HFFc6 (cell line): ENCODE data around the gene GTF3C2. TPM values are rescaled to one million over a fixed set of nuclear protein-coding genes. Genes with fewer than 3 reads are reported as not detected.

ENCODE experiments used
- DNase-seq: peaks from one replicate; pipeline ENCODE4 v3.0.0-alpha.2; 2018
- H3K27ac Mint-ChIP-seq: 2 replicates; pipeline ENCODE4 v1.8.0; 2020; ENCODE audit warnings: mild to moderate bottlenecking, mixed read lengths
- H3K27me3 Mint-ChIP-seq: 2 replicates; pipeline ENCODE4 v1.8.0; 2021; ENCODE audit warnings: mild to moderate bottlenecking, moderate library complexity, mixed read lengths; ENCODE audit not compliant: insufficient read depth
- H3K36me3 Mint-ChIP-seq: 2 replicates; pipeline ENCODE4 v1.8.0; 2021; ENCODE audit warnings: low read depth, mixed read lengths
- H3K4me1 Mint-ChIP-seq: 2 replicates; pipeline ENCODE4 v1.8.0; 2020; ENCODE audit warnings: low read depth, mixed read lengths
- H3K4me3 Mint-ChIP-seq: 2 replicates; pipeline ENCODE4 v1.8.0; 2020; ENCODE audit warnings: mild to moderate bottlenecking, moderate library complexity, mixed read lengths
- H3K9me3 Mint-ChIP-seq: 2 replicates; pipeline ENCODE4 v1.8.0; 2020; ENCODE audit warnings: mild to moderate bottlenecking, mixed read lengths
- CTCF ChIP-seq: fragments of 200-600 bp; sonication (generic); IDR thresholded peaks from 2 replicates; pipeline ENCODE4 v1.5.0; 2021; ENCODE audit warnings: antibody characterized with exemption, mild to moderate bottlenecking
- long read RNA-seq: library from polyadenylated mRNA; unstranded; transcript quantifications from one replicate; pipeline ENCODE4 v2.0.0, GENCODE V29; 2019
- total RNA-seq, 6 experiments: library from RNA; stranded (reverse); fragmentation: NEBNext Ultra II Directional; extraction: Animal tissue kit (Norgen Biotek cat#: 25700); gene quantifications; 2 replicates in 1 of 6; 3 replicates in 5 of 6; pipeline ENCODE4 v1.2.3, GENCODE V29; 2021

GTF3C2 gene
- 10 to 100 TPM; 42.9 to 53.0 (median 48.4) TPM for total RNA-seq
- long read RNA-seq, transcript GTF3C2-201 (19 exons, 3,882 nt), result major isoform, 6 of 10 reads
- long read RNA-seq, partial matches to known transcripts, result 2 of 10 reads
- long read RNA-seq, other reads (novel, unspliced or antisense), result 2 of 10 reads

GRCh38 chr2:27356382-27357181 is at the start of gene GTF3C2:
TSS of gene GTF3C2 (minus strand) at chr2:27356764. CDS start at chr2:27343554, 13,210 bp downstream.
- H3K27ac Mint-ChIP-seq, result peak within 1 kb of the TSS; percentile 99
- H3K27me3 Mint-ChIP-seq, result peaks cover 4% of the 10 kb centered on the region
- H3K9me3 Mint-ChIP-seq, result no peaks in the 10 kb centered on the region
- H3K4me1 Mint-ChIP-seq, result peaks cover 48% of the 10 kb centered on the region
- peak; percentile 94 for DNase-seq
- peaks cover 12% of the 10 kb centered on the region for H3K36me3 Mint-ChIP-seq
- TF ChIP-seq CTCF, result peak; percentile 40
- peak within 1 kb of the TSS; percentile 99 for H3K4me3 Mint-ChIP-seq

- no peak for DNase-seq
- Mint-ChIP-seq H3K9me3 (no peaks in the 10 kb centered on the region), H3K36me3 (peaks cover 5% of the 10 kb centered on the region; the same call in 1 of the 2 replicates), H3K4me1 (peaks cover 16% of the 10 kb centered on the region), H3K4me3 (no peak overlapping the region), H3K27me3 (0 out of 2 replicates have a peak, but pooled peaks cover 3% of the 10 kb centered on the region), H3K27ac (no peak overlapping the region; the same call in 1 of the 2 replicates)
- no peak for TF ChIP-seq CTCF
These were observed 44.0 kb upstream of the GTF3C2 start for GRCh38 chr2:27400348-27401135.

- Mint-ChIP-seq H3K9me3 (no peaks in the 10 kb centered on the region), H3K4me3 (no peak overlapping the region), H3K27me3 (0 out of 2 replicates have a peak, but pooled peaks cover 3% of the 10 kb centered on the region), H3K27ac (no peak overlapping the region; the same call in 1 of the 2 replicates), H3K4me1 (peaks cover 16% of the 10 kb centered on the region), H3K36me3 (peaks cover 5% of the 10 kb centered on the region; the same call in 1 of the 2 replicates)
- no peak for DNase-seq
- TF ChIP-seq CTCF, result no peak
These were observed 42.4 kb upstream of the GTF3C2 start for GRCh38 chr2:27398962-27399361.

- Mint-ChIP-seq H3K4me3 (no peak overlapping the region), H3K4me1 (peaks cover 16% of the 10 kb centered on the region), H3K9me3 (no peaks in the 10 kb centered on the region), H3K27ac (no peak overlapping the region), H3K27me3 (0 out of 2 replicates have a peak, but pooled peaks cover 3% of the 10 kb centered on the region), H3K36me3 (peaks cover 5% of the 10 kb centered on the region; the same call in 1 of the 2 replicates)
- DNase-seq, result no peak
- TF ChIP-seq CTCF, result no peak
These were observed 36.7 kb upstream of the GTF3C2 start for GRCh38 chr2:27393225-27393624.
